Neutrophil (primary cell): ENCODE results near the gene RTL5.

Experiments
- H3K27ac ChIP-seq: fragments of 200-600 bp; sonication (generic); 2 replicates; pipeline ENCODE4 v1.5.1; 2016; ENCODE audit warnings: mild to moderate bottlenecking, moderate library complexity
- H3K27me3 ChIP-seq: fragments of 200-600 bp; sonication (generic); 2 replicates; pipeline ENCODE4 v1.6.0; 2016; ENCODE audit warnings: mild to moderate bottlenecking
- H3K36me3 ChIP-seq: fragments of 200-600 bp; sonication (generic); 2 replicates; pipeline ENCODE4 v1.5.1; 2017
- H3K4me1 ChIP-seq, 2 experiments: fragments of 200-600 bp in 1 of 2; sonication (generic) in 1 of 2; 1 replicate in 1 of 2; 2 replicates in 1 of 2; pipeline versions ENCODE4 v1.5.1 to v1.6.1; 2013 to 2016; ENCODE audit warnings: low read depth in 1 of 2, low read length in 1 of 2, mild to moderate bottlenecking in 1 of 2, moderate library complexity in 1 of 2; ENCODE audit not compliant: control insufficient read depth in 1 of 2, insufficient read depth in 1 of 2
- H3K4me3 ChIP-seq, 2 experiments: fragments of 200-600 bp in 1 of 2; sonication (generic) in 1 of 2; 1 replicate in 1 of 2; 2 replicates in 1 of 2; pipeline ENCODE4 v1.5.1; 2013 to 2016; ENCODE audit warnings: low read depth in 1 of 2, low read length in 1 of 2, mild to moderate bottlenecking in 1 of 2, moderate library complexity in 1 of 2
- H3K9me3 ChIP-seq: fragments of 200-600 bp; sonication (generic); 2 replicates; pipeline ENCODE4 v1.5.1; 2016
- CTCF ChIP-seq: fragments of 200-600 bp; sonication (generic); IDR thresholded peaks from 2 replicates; pipeline ENCODE4 v1.5.1; 2016; ENCODE audit warnings: antibody characterized with exemption

Gene RTL5

GRCh38 chrX:72159769-72160168 lies 28.1 kb upstream of the RTL5 start:
- H3K4me1 ChIP-seq, result no peaks in the 10 kb centered on the region
- no peaks in the 10 kb centered on the region for H3K27me3 ChIP-seq
- H3K4me3 ChIP-seq, result no peak overlapping the region
- no peaks in the 10 kb centered on the region for H3K9me3 ChIP-seq
- TF ChIP-seq CTCF, result no peak
- no peak overlapping the region for H3K27ac ChIP-seq
- H3K36me3 ChIP-seq, result no peaks in the 10 kb centered on the region

GRCh38 chrX:72158773-72159172 lies 27.1 kb upstream of the RTL5 start:
- Histone ChIP-seq H3K27ac (no peak overlapping the region), H3K27me3 (no peaks in the 10 kb centered on the region), H3K36me3 (no peaks in the 10 kb centered on the region), H3K4me3 (no peak overlapping the region), H3K9me3 (no peaks in the 10 kb centered on the region), H3K4me1 (no peaks in the 10 kb centered on the region)
- no peak for TF ChIP-seq CTCF

- Histone ChIP-seq H3K4me1 (no peaks in the 10 kb centered on the region), H3K4me3 (no peak overlapping the region), H3K27ac (no peak overlapping the region), H3K36me3 (peaks cover 48% of the 10 kb centered on the region), H3K9me3 (no peaks in the 10 kb centered on the region), H3K27me3 (no peaks in the 10 kb centered on the region)
- no peak for TF ChIP-seq CTCF
These were observed 14.8 kb upstream of the RTL5 start for GRCh38 chrX:72146527-72146926.

- no peak for TF ChIP-seq CTCF
- H3K36me3 ChIP-seq, result peaks cover 57% of the 10 kb centered on the region
- no peak overlapping the region for H3K27ac ChIP-seq
- no peak overlapping the region for H3K4me3 ChIP-seq
- H3K27me3 ChIP-seq, result no peaks in the 10 kb centered on the region
- no peaks in the 10 kb centered on the region for H3K4me1 ChIP-seq
- H3K9me3 ChIP-seq, result no peaks in the 10 kb centered on the region
These were observed 13.5 kb upstream of the RTL5 start for GRCh38 chrX:72145181-72145580.

- no peak for TF ChIP-seq CTCF
- Histone ChIP-seq H3K4me1 (no peaks in the 10 kb centered on the region), H3K27ac (peak overlapping the region; percentile 47), H3K4me3 (no peak overlapping the region), H3K27me3 (no peaks in the 10 kb centered on the region), H3K36me3 (peaks cover 73% of the 10 kb centered on the region), H3K9me3 (no peaks in the 10 kb centered on the region)
These were observed 11.8 kb upstream of the RTL5 start for GRCh38 chrX:72143609-72143907.
